Erythroblast (primary cell): Measurements from ENCODE around the gene TRPV5.

Experiments used
- DNase-seq, 2 experiments: peaks; one replicate each; lab custom pipeline; 2025; lab: John Stamatoyannopoulos, UW
- GATA1 ChIP-seq: IDR thresholded peaks from 2 replicates; pipeline ENCODE4 v1.6.1; 2011; ENCODE audit warnings: low read depth, mild to moderate bottlenecking, control low read depth, low read length, moderate library complexity
- POLR2A ChIP-seq: IDR thresholded peaks from 2 replicates; pipeline ENCODE4 v1.6.1; 2011; ENCODE audit warnings: mild to moderate bottlenecking, low read length

TRPV5 gene

DNA sequence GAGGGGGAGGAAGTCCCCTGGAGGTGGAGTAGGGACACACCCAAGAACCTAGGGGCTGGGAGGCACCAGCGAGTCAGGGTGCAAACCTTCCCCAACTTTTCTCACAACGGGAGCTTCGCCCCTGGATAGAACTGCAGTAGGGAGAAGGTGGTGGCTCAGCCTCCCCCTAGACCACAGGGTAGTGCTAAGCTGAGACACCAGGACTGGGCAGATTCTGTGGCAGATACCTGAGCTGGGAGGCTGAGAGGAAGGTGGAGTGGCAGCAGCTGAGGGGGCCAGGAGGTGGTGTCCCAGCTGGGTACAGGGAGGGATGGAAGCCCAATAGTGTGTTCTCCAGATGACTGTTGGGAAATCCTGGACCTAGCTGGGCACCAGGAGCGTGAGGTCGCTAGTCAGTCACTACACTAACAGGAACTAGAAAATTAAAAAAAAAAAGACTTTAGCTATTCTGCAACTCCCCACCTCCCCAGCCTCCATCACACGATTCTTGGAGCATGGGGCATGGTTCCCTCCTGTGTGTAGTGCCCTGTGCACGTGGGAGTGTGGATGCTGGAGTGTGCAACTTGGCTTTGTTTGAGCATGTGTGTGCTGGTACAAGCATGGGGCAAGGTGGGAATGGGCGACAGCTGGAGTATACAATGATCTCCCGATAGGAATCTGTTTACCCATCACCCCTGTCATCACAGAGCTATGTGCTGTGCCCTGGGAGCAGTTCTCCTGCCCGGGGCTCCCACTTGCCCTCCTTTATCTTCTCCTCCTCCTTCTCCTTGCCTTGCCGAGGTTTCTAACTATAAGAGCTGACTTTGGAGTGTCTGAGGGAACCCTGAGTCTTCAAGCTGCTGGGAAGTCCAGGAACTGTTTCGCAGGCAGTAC is 39.2 kb downstream of the TRPV5 start:
- TF ChIP-seq POLR2A (no peak), GATA1 (no peak)
- no peak for DNase-seq

DNA sequence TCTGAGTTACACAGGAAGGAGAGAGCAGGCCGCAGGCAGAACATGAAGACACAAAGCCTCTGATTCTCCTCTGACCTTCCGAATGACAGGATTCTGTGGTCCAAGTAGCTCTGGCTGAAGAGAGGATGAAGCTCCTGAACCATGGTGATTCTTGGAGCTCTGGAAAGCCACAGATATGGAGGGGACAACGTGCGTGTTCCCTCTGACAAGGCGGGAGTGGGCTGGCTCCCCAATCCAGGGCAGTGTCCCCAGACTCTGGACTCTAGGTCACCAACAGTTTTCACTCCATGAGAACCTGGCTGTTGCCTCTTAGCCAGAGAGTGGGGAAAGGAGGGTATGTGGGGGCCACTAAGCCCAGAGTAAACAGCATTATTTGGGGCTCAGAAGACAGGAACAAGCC is 40.6 kb downstream of the TRPV5 start:
- TF ChIP-seq GATA1 (no peak), POLR2A (no peak)

DNA sequence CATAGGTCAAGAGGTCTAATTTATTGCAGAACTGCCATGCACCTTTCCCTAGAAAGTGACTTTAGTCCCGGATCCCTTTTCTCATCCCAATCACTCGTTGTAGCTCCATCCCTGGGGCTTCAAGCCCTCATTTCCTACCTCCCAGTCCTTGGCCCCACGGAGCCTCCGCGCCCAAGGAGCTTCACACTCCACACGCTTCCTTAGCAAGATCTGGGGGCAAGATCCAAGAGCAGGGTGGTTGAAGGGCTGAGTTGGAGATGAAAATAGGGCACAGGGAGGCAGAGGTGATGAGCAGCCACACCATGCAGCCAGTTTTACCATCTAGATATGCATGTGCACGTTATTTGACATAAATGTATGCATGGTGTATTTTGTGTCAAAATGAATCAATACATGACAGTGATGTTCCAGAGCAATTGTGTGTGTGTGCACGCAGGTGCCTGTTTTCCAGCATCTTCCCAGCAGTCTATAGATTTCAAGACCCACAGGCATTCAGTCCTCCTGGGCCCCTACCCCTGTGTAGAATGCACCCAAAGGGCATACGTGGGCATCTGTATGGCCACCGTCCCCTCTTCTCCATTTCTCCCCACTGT is 42.0 kb downstream of the TRPV5 start:
- no peak for TF ChIP-seq POLR2A
- no peak for TF ChIP-seq GATA1
- no peak for DNase-seq

More for the DNA sequence above, 40.6 kb downstream of the TRPV5 start:
- DNase-seq = no peak

DNA sequence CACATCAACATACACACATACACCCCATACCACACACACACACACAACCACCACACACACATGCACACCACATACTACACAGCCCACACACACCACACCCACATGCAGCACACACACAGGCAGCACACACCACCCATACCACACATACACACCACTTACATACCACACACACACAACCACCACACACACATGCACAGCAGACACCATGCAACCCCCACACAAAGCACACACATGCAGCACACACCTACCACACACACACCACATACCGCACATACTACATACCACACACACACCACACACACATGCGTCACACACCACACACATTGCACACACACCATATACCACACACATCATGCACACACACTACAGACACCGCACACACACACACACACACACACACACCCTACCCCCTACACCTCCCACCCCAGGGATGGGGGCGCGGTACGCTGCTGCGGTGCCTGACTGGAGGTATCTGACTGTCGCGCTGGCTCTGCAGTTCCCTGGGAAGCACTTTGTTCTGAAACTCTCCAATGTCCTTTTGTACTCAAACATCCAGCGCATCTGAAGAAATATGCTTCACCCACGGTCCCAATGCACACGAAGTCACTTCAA is 42.6 kb downstream of the TRPV5 start:
- no peak for TF ChIP-seq POLR2A
- no peak for TF ChIP-seq GATA1

DNA sequence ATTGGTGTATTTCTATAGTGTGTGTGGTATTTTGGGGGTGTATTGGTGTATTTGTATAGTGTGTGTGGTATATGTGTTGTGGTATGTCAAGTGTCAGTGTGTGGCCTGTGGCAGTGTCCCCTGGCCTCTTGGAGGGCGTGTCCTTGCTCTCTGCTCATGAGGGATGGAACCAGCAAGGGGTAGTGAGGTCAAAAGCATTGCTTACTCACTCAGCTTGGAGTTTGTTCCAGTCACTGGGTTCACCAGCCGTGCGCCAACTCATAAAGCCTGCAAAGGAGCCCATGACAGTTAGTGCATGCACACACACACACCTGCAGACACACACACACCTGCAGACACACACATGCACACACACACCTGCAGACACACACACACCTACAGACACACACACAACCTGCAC is 43.7 kb downstream of the TRPV5 start:
- peak in 1 of 2 experiments; percentile 17 for DNase-seq

More for the DNA sequence above, 42.6 kb downstream of the TRPV5 start:
- no peak for DNase-seq

DNA sequence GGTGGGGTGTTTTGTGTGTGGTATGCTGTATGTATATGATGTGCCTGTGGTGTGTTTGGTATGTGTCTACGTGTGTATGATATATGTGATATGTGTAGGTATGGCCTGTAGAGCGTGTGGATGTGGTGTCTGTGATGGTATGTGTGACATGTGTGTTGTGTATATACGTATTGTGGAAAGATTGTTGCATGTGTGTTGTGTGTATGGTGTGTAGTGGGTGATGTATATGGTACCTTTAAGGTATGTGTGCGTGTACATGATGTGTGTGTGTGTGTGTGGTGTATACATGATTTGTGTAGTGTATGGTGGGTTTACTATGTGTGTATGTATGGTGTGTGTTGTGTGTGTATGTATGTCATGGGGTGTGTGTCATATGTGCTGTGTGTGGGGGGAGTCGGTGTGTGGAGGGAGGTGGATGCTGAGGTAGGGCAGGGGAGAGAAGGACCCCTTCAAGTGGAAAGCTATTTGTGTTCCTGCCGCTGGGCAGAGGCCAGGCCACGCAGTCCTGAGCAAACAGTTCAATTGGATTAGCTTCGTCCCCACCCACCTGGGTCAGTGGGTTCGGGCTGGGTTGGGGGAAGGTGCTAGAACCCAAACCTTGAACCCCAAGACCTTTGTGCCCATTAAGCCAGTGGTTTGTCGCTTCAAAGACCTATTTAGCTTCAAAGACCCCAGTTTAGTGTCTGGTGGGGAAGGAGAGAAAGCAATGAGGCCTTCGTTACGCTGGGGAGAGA is 46.1 kb downstream of the TRPV5 start:
- DNase-seq = no peak
- no peak for TF ChIP-seq GATA1
- TF ChIP-seq POLR2A = no peak

More for the DNA sequence above, 43.7 kb downstream of the TRPV5 start:
- no peak for TF ChIP-seq GATA1
- TF ChIP-seq POLR2A = no peak

DNA sequence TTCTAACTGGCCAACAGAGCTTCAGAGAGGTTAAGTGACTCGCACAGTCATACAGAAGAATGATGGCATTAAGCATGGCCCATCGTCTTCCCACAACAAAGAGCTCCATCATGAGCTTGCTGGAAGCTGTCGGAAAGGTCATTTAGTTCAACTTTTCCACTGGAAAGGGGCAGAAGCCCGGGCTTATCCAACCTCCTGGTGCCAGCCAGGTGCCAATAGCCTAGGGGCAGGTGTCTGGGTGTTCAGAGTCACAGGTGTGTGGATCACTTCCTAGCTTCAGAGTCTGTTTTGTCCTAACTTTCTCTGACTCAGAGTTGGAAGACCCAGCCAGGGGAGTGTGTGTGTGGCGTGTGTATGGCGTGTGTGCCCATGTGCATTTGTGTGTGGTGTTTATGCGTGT is 46.7 kb downstream of the TRPV5 start:
- TF ChIP-seq GATA1 = no peak
- TF ChIP-seq POLR2A = no peak
- no peak for DNase-seq

DNA sequence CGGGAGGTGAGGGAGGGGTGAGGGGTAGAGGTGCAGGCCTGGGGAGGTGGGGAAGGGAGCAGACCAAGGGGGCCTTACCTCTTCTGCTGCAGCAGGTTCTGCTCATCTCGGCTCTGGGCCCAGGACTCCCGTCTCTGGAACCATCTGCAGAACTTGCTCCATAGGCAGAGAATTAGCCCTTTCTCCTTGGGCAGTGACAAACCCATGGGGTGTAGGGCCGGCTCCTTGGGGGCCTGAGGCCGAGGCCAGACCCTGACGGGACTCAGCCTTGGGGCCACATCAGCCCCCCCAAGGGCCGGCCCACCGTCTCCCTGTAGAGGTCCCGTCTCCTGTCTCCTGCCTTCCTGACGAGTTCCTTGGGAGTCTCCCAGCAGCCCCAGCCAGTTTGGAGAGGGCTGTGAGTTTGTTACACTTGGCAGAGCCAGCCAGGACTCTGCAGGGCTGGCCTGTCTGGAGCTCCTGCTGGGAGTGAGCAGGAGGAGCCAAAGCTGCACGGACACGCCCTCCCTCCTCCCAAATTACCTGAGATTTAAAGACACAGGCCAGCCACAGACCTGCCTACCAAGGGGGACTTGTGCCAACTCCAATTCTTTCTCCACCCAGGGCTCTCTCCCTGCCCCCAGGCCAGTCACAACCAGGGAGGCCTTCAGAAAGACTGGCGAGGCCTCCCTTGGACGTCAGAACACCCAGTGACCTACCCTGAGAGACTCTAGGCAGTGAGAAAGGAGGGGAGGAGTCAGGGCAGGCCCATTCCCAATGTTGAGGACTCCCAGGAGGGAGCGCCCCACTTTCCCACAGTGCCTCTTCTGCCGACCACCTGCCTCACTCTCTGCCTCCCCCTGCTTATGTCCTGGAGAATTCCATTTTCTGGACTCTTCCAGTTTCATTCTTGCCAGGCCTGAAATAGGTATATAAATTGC is 48.0 kb downstream of the TRPV5 start, which contains the start of gene TRPV6:
Gene TRPV6, minus strand, starts transcription at position 435 of the 920 bp plus-strand sequence.
- DNase-seq = no peak
- no peak for TF ChIP-seq GATA1
- TF ChIP-seq POLR2A = no peak

DNA sequence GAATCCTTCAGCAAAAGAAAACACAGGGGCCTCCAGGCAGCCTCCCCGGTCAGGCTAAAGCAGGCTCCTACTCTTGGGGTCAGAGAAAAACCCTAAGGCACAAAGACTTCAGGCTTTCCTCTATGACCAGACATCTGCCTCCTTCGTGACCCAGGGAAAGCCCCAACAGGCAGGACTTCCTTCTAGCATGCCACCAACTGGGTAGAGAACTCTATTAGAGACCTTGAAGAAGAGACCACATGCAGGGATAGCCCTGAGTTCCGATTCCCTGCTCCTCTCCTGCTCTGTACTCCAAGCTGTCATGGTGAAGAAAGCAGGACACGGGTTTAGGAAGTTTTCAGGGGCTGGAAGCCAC is 49.3 kb downstream of the TRPV5 start:
- TF ChIP-seq POLR2A (no peak), GATA1 (no peak)
- no peak for DNase-seq

DNA sequence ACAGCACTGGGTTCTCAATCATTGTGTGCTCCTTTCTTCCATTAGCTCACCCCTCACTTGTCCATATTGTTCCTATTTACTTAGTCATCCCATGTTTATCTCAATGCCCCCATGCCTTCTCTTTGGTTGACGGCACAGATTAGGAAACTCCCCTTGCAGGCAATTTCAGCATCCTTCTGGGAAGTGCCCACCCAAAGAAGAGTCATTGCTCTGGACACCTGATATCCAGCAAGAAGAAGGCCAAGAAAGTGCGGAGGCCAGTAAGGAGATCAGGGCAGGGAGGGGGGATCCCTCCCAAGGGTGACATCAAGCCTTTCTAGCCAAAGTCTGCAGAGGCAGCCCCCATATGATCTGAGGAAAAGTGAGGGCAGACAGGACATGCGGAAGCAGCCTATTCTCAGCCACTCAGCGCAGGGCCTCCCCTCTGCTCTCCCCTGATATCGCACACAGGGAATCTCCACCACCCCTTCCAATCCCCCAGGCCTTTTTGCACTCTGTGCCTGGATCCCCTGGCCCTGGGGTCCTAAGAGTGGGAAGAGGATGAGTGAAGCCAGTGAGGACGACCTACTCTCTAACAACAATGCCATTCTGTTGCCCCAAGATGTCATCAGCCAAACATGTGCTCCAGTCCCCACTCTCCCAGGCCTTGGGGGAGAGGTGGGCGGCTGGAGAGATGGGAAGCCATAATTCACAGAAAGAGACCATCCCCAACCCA is 49.8 kb downstream of the TRPV5 start:
- peak in 1 of 2 experiments; percentile 22 for DNase-seq
- TF ChIP-seq POLR2A (no peak), GATA1 (no peak)

DNA sequence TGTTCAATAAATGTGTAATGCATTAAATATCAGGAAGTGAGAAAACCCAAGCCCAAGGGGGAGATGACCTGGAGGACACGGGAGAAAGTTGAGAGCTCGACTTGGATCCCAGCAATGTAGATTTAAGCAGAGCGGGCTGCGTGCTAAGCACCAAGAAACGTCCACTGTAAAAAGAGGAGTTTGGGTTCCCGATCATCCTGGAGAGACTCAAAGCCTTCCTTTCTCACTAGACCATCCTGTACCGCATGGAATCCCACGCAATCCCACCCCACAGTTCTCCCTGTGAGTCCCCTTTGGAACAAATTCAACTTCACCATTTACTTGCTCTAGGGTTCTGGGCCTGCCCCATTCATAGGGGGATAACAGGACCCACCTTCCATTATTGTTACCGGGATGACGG is 50.4 kb downstream of the TRPV5 start:
- DNase-seq = no peak
- TF ChIP-seq POLR2A = no peak
- no peak for TF ChIP-seq GATA1

DNA sequence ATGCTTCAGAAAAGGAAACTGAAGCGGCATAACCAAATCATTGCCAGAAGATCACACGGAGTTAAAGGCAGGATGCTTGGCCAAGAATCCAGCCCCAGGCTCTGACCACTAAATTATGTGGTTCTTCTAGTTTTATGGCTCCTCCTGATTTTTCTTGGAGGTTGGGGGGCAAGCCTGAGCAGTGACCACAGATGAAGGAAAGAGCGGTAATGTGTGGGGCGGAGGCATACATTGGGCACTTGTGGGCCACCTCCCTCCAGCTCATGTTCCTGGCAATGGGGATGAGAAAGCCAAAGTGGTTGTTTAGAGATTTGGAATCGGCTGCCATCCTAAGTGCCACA is 51.2 kb downstream of the TRPV5 start:
- DNase-seq = no peak
- TF ChIP-seq GATA1 (no peak), POLR2A (no peak)
